ENCODE measurements around the gene OASL. TPM values are rescaled to one million over a fixed set of nuclear protein-coding genes. Genes with fewer than 3 reads are reported as not detected.

The OASL gene
- total RNA-seq, 1 donor from 2014 or later: 0.11 TPM

GRCh38 chr12:121033625-121034349 lies 5.3 kb downstream of the OASL start:
- Mint-ChIP-seq H3K9me3 (no peaks in the 10 kb centered on the region), H3K4me1 (no peaks in the 10 kb centered on the region), H3K4me3 (no peak overlapping the region), H3K27me3 (ENCODE audit: low read depth) (peaks cover 17% of the 10 kb centered on the region), H3K36me3 (no peaks in the 10 kb centered on the region), H3K27ac (no peak overlapping the region)
- TF ChIP-seq CTCF (IDR thresholded peaks at IDR 0.05; ENCODE audit: unreplicated experiment): no peak
- no peak for DNase-seq (ENCODE audit: low spot score in 2 of 2, unreplicated experiment in 2 of 2)

GRCh38 chr12:121030576-121031212 lies 8.4 kb downstream of the OASL start:
- Mint-ChIP-seq H3K27ac (no peak overlapping the region), H3K27me3 (ENCODE audit: low read depth) (peaks cover 7% of the 10 kb centered on the region), H3K4me3 (no peak overlapping the region), H3K36me3 (no peaks in the 10 kb centered on the region), H3K4me1 (peaks cover 5% of the 10 kb centered on the region), H3K9me3 (no peaks in the 10 kb centered on the region)
- DNase-seq (ENCODE audit: low spot score in 2 of 2, unreplicated experiment in 2 of 2): no peak
- no peak for TF ChIP-seq CTCF (IDR thresholded peaks at IDR 0.05; ENCODE audit: unreplicated experiment)

- H3K4me3 Mint-ChIP-seq: no peak overlapping the region
- H3K9me3 Mint-ChIP-seq: no peaks in the 10 kb centered on the region
- H3K27me3 Mint-ChIP-seq (ENCODE audit: low read depth): no peaks in the 10 kb centered on the region
- TF ChIP-seq CTCF (IDR thresholded peaks at IDR 0.05; ENCODE audit: unreplicated experiment): peak; percentile 20
- peak overlapping the region; percentile 22 for H3K27ac Mint-ChIP-seq
- no peaks in the 10 kb centered on the region for H3K36me3 Mint-ChIP-seq
- DNase-seq (ENCODE audit: low spot score in 2 of 2, unreplicated experiment in 2 of 2): no peak
- peaks cover 9% of the 10 kb centered on the region for H3K4me1 Mint-ChIP-seq
Observed at GRCh38 chr12:121026274-121027045, 12.6 kb downstream of the OASL start.

- H3K27ac Mint-ChIP-seq: no peak overlapping the region
- no peak overlapping the region for H3K4me3 Mint-ChIP-seq
- DNase-seq (ENCODE audit: low spot score in 2 of 2, unreplicated experiment in 2 of 2): no peak
Observed at GRCh38 chr12:121025442-121026226, 13.4 kb downstream of the OASL start.

More at GRCh38 chr12:121025442-121026226, 13.4 kb downstream of the OASL start:
- no peaks in the 10 kb centered on the region for H3K36me3 Mint-ChIP-seq
- no peak for TF ChIP-seq CTCF (IDR thresholded peaks at IDR 0.05; ENCODE audit: unreplicated experiment)
- no peaks in the 10 kb centered on the region for H3K9me3 Mint-ChIP-seq
- peaks cover 9% of the 10 kb centered on the region for H3K4me1 Mint-ChIP-seq
- no peaks in the 10 kb centered on the region for H3K27me3 Mint-ChIP-seq (ENCODE audit: low read depth)
